Measurements from ENCODE around the gene STX12. TPM values are rescaled to one million over a fixed set of nuclear protein-coding genes. Genes with fewer than 3 reads are reported as not detected.

STX12 gene
- total RNA-seq (2022) = 19.6 and 21.5 TPM in 2 replicates
- percentile 57 among the genes with signal in this experiment for Bru-seq, nascent RNA
- BruChase-seq, experiment 1, labeled RNA remaining after a 2-hour chase = percentile 65 among the genes with signal in this experiment
- percentile 70 among the genes with signal in this experiment for BruChase-seq, experiment 2, labeled RNA remaining after a 6-hour chase
- long read RNA-seq, transcript STX12-201 (9 exons, 3,079 nt) = major isoform, 24 of 35 reads
- long read RNA-seq, partial matches to known transcripts = 0 of 35 reads
- long read RNA-seq, other reads (novel, unspliced or antisense) = 11 of 35 reads

DNA sequence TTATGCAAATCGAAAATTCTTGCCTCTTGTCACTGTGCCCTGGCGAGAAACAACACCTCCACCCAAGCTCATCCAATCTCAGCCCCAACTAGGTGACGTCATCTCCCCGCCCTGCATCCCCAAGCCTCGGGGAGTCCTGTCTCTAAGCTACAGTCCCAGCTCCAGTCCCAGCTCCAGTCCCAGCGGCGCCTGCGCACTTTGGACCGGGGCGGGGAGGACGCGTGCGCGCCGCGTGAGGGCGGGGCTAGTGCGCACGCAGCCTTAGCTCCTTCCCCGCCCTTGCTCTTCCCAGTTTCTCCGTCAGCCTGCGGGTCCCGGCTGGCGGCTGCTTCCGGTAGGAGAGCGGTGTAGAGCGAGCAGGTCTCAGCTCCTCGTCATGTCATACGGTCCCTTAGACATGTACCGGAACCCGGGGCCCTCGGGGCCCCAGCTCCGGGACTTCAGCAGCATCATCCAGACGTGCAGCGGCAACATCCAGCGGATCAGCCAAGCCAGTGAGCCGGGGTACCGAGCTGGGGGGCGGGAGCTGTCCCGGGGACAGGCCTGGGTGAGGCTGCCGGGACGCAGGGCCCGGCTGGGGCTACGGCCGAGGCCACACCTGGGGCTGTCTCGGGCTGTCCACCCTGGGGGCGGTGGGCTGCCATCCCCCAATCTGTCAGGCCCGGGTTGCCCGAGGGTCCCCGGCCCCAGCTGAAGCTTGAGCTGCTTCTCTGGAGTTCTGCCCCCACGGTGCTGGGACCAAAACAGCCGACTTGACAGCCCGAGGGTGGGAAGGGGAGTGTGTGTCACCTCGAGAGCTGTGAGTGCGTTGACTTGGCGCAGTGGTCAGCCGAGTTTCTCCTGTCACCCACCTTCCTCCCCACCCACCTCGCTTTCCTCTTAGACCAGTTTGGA is at the start of gene STX12:
Gene STX12 (plus strand): TSS at position 288 of the 894 bp plus-strand sequence. CDS start 89 bp downstream, at position 377.
- Mint-ChIP-seq H3K9me3 (ENCODE audit: unreplicated experiment) (no peaks in the 10 kb centered on the region), H3K27ac (ENCODE audit: unreplicated experiment) (peak within 1 kb of the TSS; percentile 79), H3K27me3 (ENCODE audit: insufficient read depth, unreplicated experiment) (no peaks in the 10 kb centered on the region), H3K36me3 (ENCODE audit: insufficient read depth, unreplicated experiment) (peaks cover 9% of the 10 kb centered on the region), H3K4me3 (ENCODE audit: unreplicated experiment) (peak within 1 kb of the TSS; percentile 85), H3K4me1 (ENCODE audit: low read depth, unreplicated experiment) (no peaks in the 10 kb centered on the region)
- intact Hi-C loops (cut with micrococcal nuclease; ENCODE audit: unreplicated experiment) = loop anchor here (1.0 kb wide), 2 partner anchors 44 to 48 kb away; partner anchors contain the start of gene FAM76A
- Histone ChIP-seq H3K9me3 (no peaks in the 10 kb centered on the region), H3K36me3 (ENCODE audit: control insufficient read depth, insufficient read depth, low read length) (no peaks in the 10 kb centered on the region), H3K4me1 (no peaks in the 10 kb centered on the region), H3K27me3 (replicated peaks; ENCODE audit: control insufficient read depth, insufficient read depth, low read length) (no peaks in the 10 kb centered on the region), H3K4me3 (ENCODE audit: low read depth, low read length) (peak within 1 kb of the TSS; percentile 59)
- DNase-seq = peak; percentile 95 to 96
- BruUV-seq (replicated peaks) = no TSS peak
- ChIA-PET CTCF (interaction anchor here (0.7 to 2.1 kb wide), 6 partner anchors 13 to 1109 kb away, joined by 3 to 20 read pairs (median 4); partner anchors contain the start of genes FAM76A, IFI6 and MAP3K6), POLR2A (interaction anchor here (0.6 to 2.3 kb wide), 9 partner anchors 13 to 1160 kb away, joined by 3 to 26 read pairs (median 4); partner anchors contain the start of genes FAM76A, IFI6, MED18 and PPP1R8)
- TF ChIP-seq CTCF (IDR thresholded peaks at IDR 0.05; ENCODE audit: insufficient read depth in 1 of 2, low read depth in 1 of 2, low read length in 1 of 2, severe bottlenecking in 1 of 2, unreplicated experiment in 1 of 2) = no peak

DNA sequence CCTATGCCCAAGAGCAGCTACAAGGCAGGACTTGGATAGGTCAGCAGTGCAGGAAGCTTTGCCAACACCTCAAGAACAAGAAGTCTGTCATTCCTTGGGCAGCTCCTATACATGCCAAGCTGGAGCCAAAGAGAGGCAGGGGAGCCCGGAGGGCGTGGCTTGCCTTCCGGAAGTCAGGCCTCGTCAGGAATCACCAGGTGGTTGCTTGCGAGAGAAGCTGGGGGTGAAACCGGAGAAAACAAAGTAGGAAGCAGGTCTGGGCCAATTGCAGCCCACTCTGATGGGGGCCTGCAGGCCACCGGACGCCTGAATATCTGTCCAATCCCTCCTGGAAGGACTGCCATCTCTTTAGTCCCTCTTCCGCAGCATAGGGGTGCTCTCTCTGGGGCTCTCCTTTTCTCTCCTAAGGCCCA is 48.1 kb upstream of the STX12 start:
- Histone ChIP-seq H3K9me3 (no peaks in the 10 kb centered on the region), H3K4me1 (0 out of 2 replicates have a peak, but pooled peaks cover 7% of the 10 kb centered on the region), H3K4me3 (ENCODE audit: low read depth, low read length) (peak overlapping the region; percentile 45), H3K27me3 (replicated peaks; ENCODE audit: control insufficient read depth, insufficient read depth, low read length) (no peaks in the 10 kb centered on the region), H3K36me3 (ENCODE audit: control insufficient read depth, insufficient read depth, low read length) (no peaks in the 10 kb centered on the region)
- peak; percentile 63 to 66 for DNase-seq
- ChIA-PET POLR2A (interaction anchor here (0.6 to 2.0 kb wide), 8 partner anchors 48 to 781 kb away, joined by 3 to 20 read pairs (median 6); partner anchors contain the start of genes IFI6, PPP1R8, RCC1 and STX12), CTCF (interaction anchor here (0.6 to 1.6 kb wide), 9 partner anchors 19 to 426 kb away, joined by 3 to 20 read pairs (median 7); partner anchors contain the start of genes IFI6 and STX12)
- Mint-ChIP-seq H3K4me1 (ENCODE audit: low read depth, unreplicated experiment) (no peaks in the 10 kb centered on the region), H3K36me3 (ENCODE audit: insufficient read depth, unreplicated experiment) (peaks cover 7% of the 10 kb centered on the region), H3K27ac (ENCODE audit: unreplicated experiment) (peak overlapping the region; percentile 99), H3K4me3 (ENCODE audit: unreplicated experiment) (peak overlapping the region; percentile 88), H3K9me3 (ENCODE audit: unreplicated experiment) (no peaks in the 10 kb centered on the region), H3K27me3 (ENCODE audit: insufficient read depth, unreplicated experiment) (no peaks in the 10 kb centered on the region)
- BruUV-seq (replicated peaks) = TSS peak; percentile 87
- TF ChIP-seq CTCF (IDR thresholded peaks at IDR 0.05; ENCODE audit: insufficient read depth in 1 of 2, low read depth in 1 of 2, low read length in 1 of 2, severe bottlenecking in 1 of 2, unreplicated experiment in 1 of 2) = no peak
- intact Hi-C loops (cut with micrococcal nuclease; ENCODE audit: unreplicated experiment) = loop anchor here (1.0 kb wide), 2 partner anchors 48 to 53 kb away; partner anchors contain the start of genes IFI6 and STX12

Data from Caco-2 (cell line).